Keratinocyte (primary cell): Measurements from ENCODE around the gene SLC12A6. TPM values are rescaled to one million over a fixed set of nuclear protein-coding genes. Genes with fewer than 3 reads are reported as not detected.

Experiments
- DNase-seq: peaks from one replicate; pipeline ENCODE4 v3.0.0-alpha.2; 2011; ENCODE audit warnings: low read depth, missing footprints, low spot score
- FAIRE-seq: peaks from 2 replicates; lab custom pipeline; 2011; peaks lifted over from hg19 to GRCh38; lab: Jason Lieb, UNC
- H2AFZ ChIP-seq: 2 replicates; pipeline ENCODE4 v1.6.0; 2012; ENCODE audit warnings: low read length, control low read depth, inconsistent platforms; ENCODE audit not compliant: control insufficient read depth
- H3K27ac ChIP-seq: 2 replicates; pipeline ENCODE4 v1.5.1; 2011; ENCODE audit warnings: low read length; ENCODE audit not compliant: control insufficient read depth, insufficient read depth
- H3K27me3 ChIP-seq: 3 replicates; pipeline ENCODE4 v1.6.0; 2011; ENCODE audit warnings: low read length; ENCODE audit not compliant: control insufficient read depth, insufficient read depth; ENCODE audit errors: extremely low read depth
- H3K36me3 ChIP-seq, 2 experiments: 2 replicates in 1 of 2; 3 replicates in 1 of 2; pipeline ENCODE4 v1.5.1; 2011; ENCODE audit warnings: low read length in 2 of 2, mild to moderate bottlenecking in 1 of 2; ENCODE audit not compliant: control insufficient read depth in 2 of 2, insufficient read depth in 2 of 2; ENCODE audit errors: extremely low read depth in 1 of 2
- H3K4me1 ChIP-seq: 3 replicates; pipeline ENCODE4 v1.5.1; 2011; ENCODE audit warnings: low read length; ENCODE audit not compliant: control insufficient read depth, insufficient read depth; ENCODE audit errors: extremely low read depth
- H3K4me2 ChIP-seq: 3 replicates; pipeline ENCODE4 v1.6.0; 2011; ENCODE audit warnings: low read depth, low read length; ENCODE audit not compliant: control insufficient read depth, insufficient read depth; ENCODE audit errors: extremely low read depth
- H3K4me3 ChIP-seq, 3 experiments: fragments of 200-600 bp in 1 of 3; sonication (generic) in 1 of 3; 2 replicates in 2 of 3; 3 replicates in 1 of 3; pipeline ENCODE4 v1.5.1; 2011 to 2016; ENCODE audit warnings: low read length in 3 of 3, mild to moderate bottlenecking in 3 of 3, control low read depth in 2 of 3, inconsistent platforms in 1 of 3, low read depth in 1 of 3, mixed read lengths in 1 of 3, mixed run types in 1 of 3, moderate library complexity in 1 of 3; ENCODE audit not compliant: control insufficient read depth in 2 of 3, insufficient read depth in 2 of 3; ENCODE audit errors: extremely low read depth in 1 of 3
- H3K79me2 ChIP-seq: 2 replicates; pipeline ENCODE4 v1.6.0; 2012; ENCODE audit warnings: low read length; ENCODE audit not compliant: control insufficient read depth, insufficient read depth
- H3K9ac ChIP-seq: 3 replicates; pipeline ENCODE4 v1.6.0; 2011; ENCODE audit warnings: low read length; ENCODE audit not compliant: control insufficient read depth, insufficient read depth; ENCODE audit errors: extremely low read depth
- H3K9me1 ChIP-seq: 3 replicates; pipeline ENCODE4 v1.6.0; 2011; ENCODE audit warnings: low read length; ENCODE audit not compliant: control insufficient read depth, insufficient read depth; ENCODE audit errors: extremely low read depth
- H3K9me3 ChIP-seq: 2 replicates; pipeline ENCODE4 v1.5.1; 2012; ENCODE audit warnings: low read depth, low read length; ENCODE audit not compliant: control insufficient read depth
- H4K20me1 ChIP-seq: 3 replicates; pipeline ENCODE4 v1.6.0; 2011; ENCODE audit warnings: low read length; ENCODE audit not compliant: control insufficient read depth, insufficient read depth; ENCODE audit errors: extremely low read depth
- EZH2 ChIP-seq: IDR thresholded peaks from one replicate; pipeline ENCODE4 v1.6.1; 2012; ENCODE audit warnings: inconsistent platforms, mild to moderate bottlenecking, low read length, moderate library complexity
- dilution Hi-C: fragments of 300-500 bp; cut with MboI; formaldehyde crosslinking; loops from one replicate; pipeline ENCODE4 v1.7.0; 2020; ENCODE audit warnings: low sequenced_read_pairs; ENCODE audit not compliant: extremely low pct_ligation_motif_present
- polyA plus RNA-seq, 5 experiments: library from polyadenylated mRNA; depleted of rRNA in 3 of 5; stranded (reverse) in 3 of 5; stranded (forward) in 1 of 5; unstranded in 1 of 5; fragments of >200 nt; gene quantifications; 1 replicate in 1 of 5; 2 replicates in 3 of 5; 3 replicates in 1 of 5; pipeline versions ENCODE4 v1.2.1 to v1.2.3, GENCODE V29; 2011 to 2012; ENCODE audit warnings: missing spikeins in 2 of 5, low read depth in 1 of 5, low replicate concordance in 1 of 5
- TF ChIP-seq, protein P1 (sequence below), 3 experiments: IDR thresholded peaks in 1 of 3; conservative IDR thresholded peaks in 1 of 3; optimal IDR thresholded peaks in 1 of 3; 2 replicates in 2 of 3; 3 replicates in 1 of 3; pipeline versions ENCODE3 to v1.5.1; 2011; ENCODE audit warnings: low read length in 3 of 3, mild to moderate bottlenecking in 3 of 3, moderate library complexity in 2 of 3, control low read depth in 1 of 3, inconsistent platforms in 1 of 3; ENCODE audit not compliant: insufficient read depth in 2 of 3; ENCODE audit errors: extremely low read depth in 1 of 3

The SLC12A6 gene
- polyA plus RNA-seq, 1 donor (not counting 4 experiments of a cell fraction or from before 2014, with no cell fraction given): 24.3 TPM

DNA sequence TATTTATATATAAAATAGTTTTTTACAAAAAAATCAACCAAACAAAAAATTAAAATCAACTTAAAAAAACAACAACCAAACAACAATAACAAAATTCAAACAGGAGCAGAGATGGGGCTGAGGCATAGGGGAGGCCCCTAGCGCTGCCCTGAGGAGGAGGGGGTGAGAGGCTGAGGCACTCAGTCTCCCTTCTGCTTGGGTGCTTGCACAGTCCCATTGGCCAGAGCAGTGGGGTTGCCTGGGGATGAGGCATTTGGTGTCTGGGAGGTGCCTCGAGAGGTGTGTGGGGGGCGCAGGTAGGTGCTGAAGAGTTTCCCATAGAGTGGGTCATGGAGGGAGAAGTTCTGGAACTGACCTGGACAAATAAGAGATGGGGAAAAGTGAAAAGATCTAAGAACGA lies 21.4 kb upstream of the SLC12A6 start:
- H3K36me3 ChIP-seq: peaks cover 34 to 35% of the 10 kb centered on the region in 2 experiments

DNA sequence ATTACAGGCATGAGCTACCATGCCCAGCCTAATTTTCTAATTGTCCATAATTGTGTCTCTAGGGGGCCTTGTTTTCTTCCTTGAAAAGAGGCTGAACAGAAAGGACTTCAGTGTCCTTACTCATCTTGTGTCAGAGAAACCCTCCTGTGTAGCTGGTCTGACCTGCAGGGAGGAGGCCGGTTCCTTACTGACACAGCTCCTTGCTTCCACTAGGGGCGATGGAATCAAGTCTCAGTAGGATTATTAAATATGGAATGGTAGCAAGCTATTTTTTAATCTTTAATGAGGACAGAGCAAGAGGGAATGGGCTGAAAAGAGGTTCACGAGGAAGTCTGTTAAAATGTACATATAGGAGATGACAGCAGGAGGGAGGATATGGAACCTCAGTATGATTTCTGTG lies 20.8 kb upstream of the SLC12A6 start:
- Histone ChIP-seq H3K9me1 (peaks cover 6% of the 10 kb centered on the region), H3K27ac (no peak overlapping the region), H3K27me3 (no peaks in the 10 kb centered on the region), H4K20me1 (peaks cover 3% of the 10 kb centered on the region), H3K4me2 (no peak overlapping the region), H2AFZ (no peak overlapping the region), H3K36me3 (peaks cover 30 to 32% of the 10 kb centered on the region in 2 experiments), H3K9ac (no peak overlapping the region), H3K9me3 (no peaks in the 10 kb centered on the region), H3K4me3 (no peak overlapping the region), H3K4me1 (peaks cover 11% of the 10 kb centered on the region), H3K79me2 (no peaks in the 10 kb centered on the region)
- dilution Hi-C loops: no loop called here
- no peak for FAIRE-seq
- TF ChIP-seq EZH2: no peak
- TF ChIP-seq, protein P1, sequence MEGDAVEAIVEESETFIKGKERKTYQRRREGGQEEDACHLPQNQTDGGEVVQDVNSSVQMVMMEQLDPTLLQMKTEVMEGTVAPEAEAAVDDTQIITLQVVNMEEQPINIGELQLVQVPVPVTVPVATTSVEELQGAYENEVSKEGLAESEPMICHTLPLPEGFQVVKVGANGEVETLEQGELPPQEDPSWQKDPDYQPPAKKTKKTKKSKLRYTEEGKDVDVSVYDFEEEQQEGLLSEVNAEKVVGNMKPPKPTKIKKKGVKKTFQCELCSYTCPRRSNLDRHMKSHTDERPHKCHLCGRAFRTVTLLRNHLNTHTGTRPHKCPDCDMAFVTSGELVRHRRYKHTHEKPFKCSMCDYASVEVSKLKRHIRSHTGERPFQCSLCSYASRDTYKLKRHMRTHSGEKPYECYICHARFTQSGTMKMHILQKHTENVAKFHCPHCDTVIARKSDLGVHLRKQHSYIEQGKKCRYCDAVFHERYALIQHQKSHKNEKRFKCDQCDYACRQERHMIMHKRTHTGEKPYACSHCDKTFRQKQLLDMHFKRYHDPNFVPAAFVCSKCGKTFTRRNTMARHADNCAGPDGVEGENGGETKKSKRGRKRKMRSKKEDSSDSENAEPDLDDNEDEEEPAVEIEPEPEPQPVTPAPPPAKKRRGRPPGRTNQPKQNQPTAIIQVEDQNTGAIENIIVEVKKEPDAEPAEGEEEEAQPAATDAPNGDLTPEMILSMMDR (optimal IDR thresholded peaks at IDR 0.05 in 1 of 3, IDR thresholded peaks at IDR 0.05 in 1 of 3, conservative IDR thresholded peaks at IDR 0.05 in 1 of 3; ENCODE audit: extremely low read depth in 1 of 3, insufficient read depth in 2 of 3, low read length in 3 of 3): peak; percentile 17 to 24 (median 22)
- DNase-seq: no peak

More for the DNA sequence above, 21.4 kb upstream of the SLC12A6 start:
- DNase-seq: no peak
- Histone ChIP-seq H3K9me1 (peaks cover 6% of the 10 kb centered on the region), H2AFZ (no peak overlapping the region), H3K4me1 (peaks cover 11% of the 10 kb centered on the region), H3K79me2 (peaks cover 2% of the 10 kb centered on the region), H4K20me1 (peaks cover 3% of the 10 kb centered on the region), H3K9me3 (no peaks in the 10 kb centered on the region), H3K27ac (no peak overlapping the region), H3K9ac (no peak overlapping the region), H3K4me3 (no peak overlapping the region), H3K4me2 (no peak overlapping the region), H3K27me3 (no peaks in the 10 kb centered on the region)
- no peak for TF ChIP-seq EZH2
- TF ChIP-seq, protein P1 (optimal IDR thresholded peaks at IDR 0.05 in 1 of 3, IDR thresholded peaks at IDR 0.05 in 1 of 3, conservative IDR thresholded peaks at IDR 0.05 in 1 of 3; ENCODE audit: extremely low read depth in 1 of 3, insufficient read depth in 2 of 3, low read length in 3 of 3): no peak
- dilution Hi-C loops: no loop called here
- no peak for FAIRE-seq
